Measurements from ENCODE around the gene UAP1L1.

DNA sequence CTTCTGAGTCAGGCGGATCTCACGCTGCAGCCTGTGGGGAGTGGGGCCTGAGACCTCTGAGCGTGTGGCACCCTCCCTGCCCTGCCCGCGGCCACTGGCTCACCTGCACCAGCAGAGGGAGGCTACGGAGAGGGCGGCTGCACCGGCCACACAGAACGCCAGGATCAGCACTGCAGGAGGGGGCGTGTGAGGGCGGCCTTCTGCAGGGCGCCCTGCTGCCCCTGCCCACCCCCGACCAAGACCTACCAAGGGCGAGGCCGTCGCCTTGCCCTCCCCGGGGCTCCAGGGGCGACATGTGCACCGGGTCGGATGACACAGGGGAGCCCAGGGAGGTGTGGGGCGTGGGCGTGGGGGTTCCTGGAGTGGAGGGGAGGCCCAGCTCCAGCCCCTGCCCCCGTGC lies 36.7 kb upstream of the UAP1L1 start:
- TF ChIP-seq MXI1 (IDR thresholded peaks at IDR 0.05; ENCODE audit: borderline replicate concordance, low read depth, low read length): no peak
- no peak for TF ChIP-seq MAFK (IDR thresholded peaks at IDR 0.05; ENCODE audit: low read depth, low read length)
- no peak for TF ChIP-seq RCOR1 (IDR thresholded peaks at IDR 0.05; ENCODE audit: insufficient replicate concordance, low read length)
- TF ChIP-seq, protein P1, sequence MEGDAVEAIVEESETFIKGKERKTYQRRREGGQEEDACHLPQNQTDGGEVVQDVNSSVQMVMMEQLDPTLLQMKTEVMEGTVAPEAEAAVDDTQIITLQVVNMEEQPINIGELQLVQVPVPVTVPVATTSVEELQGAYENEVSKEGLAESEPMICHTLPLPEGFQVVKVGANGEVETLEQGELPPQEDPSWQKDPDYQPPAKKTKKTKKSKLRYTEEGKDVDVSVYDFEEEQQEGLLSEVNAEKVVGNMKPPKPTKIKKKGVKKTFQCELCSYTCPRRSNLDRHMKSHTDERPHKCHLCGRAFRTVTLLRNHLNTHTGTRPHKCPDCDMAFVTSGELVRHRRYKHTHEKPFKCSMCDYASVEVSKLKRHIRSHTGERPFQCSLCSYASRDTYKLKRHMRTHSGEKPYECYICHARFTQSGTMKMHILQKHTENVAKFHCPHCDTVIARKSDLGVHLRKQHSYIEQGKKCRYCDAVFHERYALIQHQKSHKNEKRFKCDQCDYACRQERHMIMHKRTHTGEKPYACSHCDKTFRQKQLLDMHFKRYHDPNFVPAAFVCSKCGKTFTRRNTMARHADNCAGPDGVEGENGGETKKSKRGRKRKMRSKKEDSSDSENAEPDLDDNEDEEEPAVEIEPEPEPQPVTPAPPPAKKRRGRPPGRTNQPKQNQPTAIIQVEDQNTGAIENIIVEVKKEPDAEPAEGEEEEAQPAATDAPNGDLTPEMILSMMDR (conservative IDR thresholded peaks at IDR 0.05; ENCODE audit: low read depth, low read length): no peak
